Natural killer cell (primary cell): ENCODE measurements around the gene RAPGEF2. TPM values are rescaled to one million over a fixed set of nuclear protein-coding genes. Genes with fewer than 3 reads are reported as not detected.

Experiments
- ATAC-seq, 3 donors: fragments of 150-1000 bp in 2 of 3; fragments of 200-7000 bp in 1 of 3; cut with Tn5 transposase; 1 replicate in 1 of 3; 2 replicates in 2 of 3; pipeline ENCODE4 v1.10.0; 2021; ENCODE audit warnings: mild to moderate bottlenecking in 2 of 3, moderate library complexity in 2 of 3
- DNase-seq, 2 donors: peaks; one replicate each; pipeline versions ENCODE4 v3.0.0 to v3.0.0-alpha.2; 2013 to 2021; ENCODE audit warnings: mixed read lengths in 1 of 2
- H3K27ac ChIP-seq: one replicate; pipeline ENCODE4 v1.5.1; 2013; ENCODE audit warnings: mild to moderate bottlenecking, low read length
- H3K27me3 ChIP-seq: one replicate; pipeline ENCODE4 v1.6.1; 2013; ENCODE audit warnings: low read length; ENCODE audit not compliant: control insufficient read depth, insufficient read depth
- H3K36me3 ChIP-seq: one replicate; pipeline ENCODE4 v1.6.1; 2013; ENCODE audit warnings: low read length; ENCODE audit not compliant: control insufficient read depth, insufficient read depth
- H3K4me1 ChIP-seq: one replicate; pipeline ENCODE4 v1.6.1; 2013; ENCODE audit warnings: low read length; ENCODE audit not compliant: control insufficient read depth, insufficient read depth
- H3K4me3 ChIP-seq: one replicate; pipeline ENCODE4 v1.5.1; 2013; ENCODE audit warnings: low read length
- H3K9me3 ChIP-seq: one replicate; pipeline ENCODE4 v1.6.1; 2013; ENCODE audit warnings: low read length; ENCODE audit not compliant: control insufficient read depth, insufficient read depth
- H3K27ac Mint-ChIP-seq, 2 donors: one replicate each; pipeline ENCODE4 v1.8.0; 2022; ENCODE audit warnings: mild to moderate bottlenecking in 2 of 2, mixed read lengths in 2 of 2, moderate library complexity in 1 of 2
- H3K27me3 Mint-ChIP-seq, 2 donors: one replicate each; pipeline ENCODE4 v1.8.0; 2022; ENCODE audit warnings: low read depth in 2 of 2, mixed read lengths in 2 of 2
- H3K36me3 Mint-ChIP-seq: one replicate; pipeline ENCODE4 v1.8.0; 2022; ENCODE audit warnings: mixed read lengths
- H3K4me1 Mint-ChIP-seq, 2 donors: one replicate each; pipeline ENCODE4 v1.8.0; 2022; ENCODE audit warnings: mixed read lengths in 2 of 2
- H3K4me3 Mint-ChIP-seq: one replicate; pipeline ENCODE4 v1.8.0; 2022; ENCODE audit warnings: mild to moderate bottlenecking, moderate library complexity, mixed read lengths
- H3K9me3 Mint-ChIP-seq, 2 donors: one replicate each; pipeline ENCODE4 v1.8.0; 2022; ENCODE audit warnings: mixed read lengths in 2 of 2
- CTCF ChIP-seq: fragments of 200-600 bp; IDR thresholded peaks from one replicate; pipeline ENCODE4 v1.8.0; 2022; ENCODE audit warnings: antibody characterized with exemption
- WGBS: methylation state at CpG from one replicate; pipeline ENCODE4 v1.1.7; 2013; ENCODE audit warnings: missing lambda C conversion rate; ENCODE audit not compliant: insufficient coverage; 5-methylcytosine and 5-hydroxymethylcytosine counted together
- intact Hi-C: fragments of 100-400 bp; cut with micrococcal nuclease; formaldehyde crosslinking; loops from one replicate; pipeline ENCODE4 v1.14.2; 2022
- total RNA-seq, 4 donors: library from RNA; stranded (reverse); fragments of 120-200 nt in 1 of 4; gene quantifications; one replicate each; pipeline versions ENCODE4 v1.2.3 to v1.2.4, GENCODE V29; 2013 to 2022

Gene RAPGEF2
- total RNA-seq, 3 donors from 2014 or later (not counting 1 experiment from before 2014, with no cell fraction given) = 21.9 to 55.6 (median 27.6) TPM

DNA sequence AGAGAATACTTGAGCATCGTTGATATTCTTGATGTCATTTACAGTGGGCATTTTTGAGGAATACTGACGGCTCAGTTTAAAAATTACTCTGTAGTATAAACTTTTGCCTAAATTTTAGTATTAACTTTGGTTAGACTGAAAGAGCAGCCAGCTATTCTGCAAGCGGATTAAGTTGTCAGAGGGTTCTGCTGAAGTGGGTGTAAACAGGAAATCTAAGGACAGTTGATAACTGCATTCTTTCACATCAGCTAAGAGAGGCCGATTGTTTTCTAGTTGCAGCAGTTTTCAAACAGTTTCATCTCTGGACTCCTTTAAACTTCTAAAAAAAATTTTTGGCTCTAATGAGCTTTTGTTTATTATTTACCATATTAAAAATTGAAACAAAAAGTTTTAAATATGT is 149.6 kb downstream of the RAPGEF2 start:
- WGBS = 43% methylated on average over 3 of the region's 4 CpGs
- Mint-ChIP-seq H3K27me3 (no peaks in the 10 kb centered on the region), H3K27ac (peak overlapping the region; percentile 41 to 83), H3K4me1 (peaks cover 15 to 23% of the 10 kb centered on the region in 2 donors), H3K9me3 (no peaks in the 10 kb centered on the region), H3K4me3 (no peak overlapping the region), H3K36me3 (no peaks in the 10 kb centered on the region)
- Histone ChIP-seq H3K9me3 (no peaks in the 10 kb centered on the region), H3K4me3 (no peak overlapping the region), H3K4me1 (peaks cover 3% of the 10 kb centered on the region), H3K27me3 (no peaks in the 10 kb centered on the region), H3K27ac (no peak overlapping the region), H3K36me3 (no peaks in the 10 kb centered on the region)
- TF ChIP-seq CTCF = no peak
- DNase-seq (no peak), ATAC-seq (peak; percentile 54 to 81 (median 64))
- intact Hi-C loops = no loop called here

- Histone ChIP-seq H3K4me3 (no peak overlapping the region), H3K36me3 (no peaks in the 10 kb centered on the region), H3K4me1 (peaks cover 3% of the 10 kb centered on the region), H3K27me3 (no peaks in the 10 kb centered on the region), H3K27ac (no peak overlapping the region), H3K9me3 (no peaks in the 10 kb centered on the region)
- Mint-ChIP-seq H3K4me3 (no peak overlapping the region), H3K4me1 (peaks cover 15 to 23% of the 10 kb centered on the region in 2 donors), H3K9me3 (no peaks in the 10 kb centered on the region), H3K27me3 (no peaks in the 10 kb centered on the region), H3K36me3 (no peaks in the 10 kb centered on the region), H3K27ac (peak overlapping the region in 1 of 2 donors; percentile 39)
- ATAC-seq (no peak), DNase-seq (no peak)
- WGBS = 97% methylated on average over 2 of the region's 2 CpGs
- no peak for TF ChIP-seq CTCF
- intact Hi-C loops = no loop called here
These were observed 153.2 kb downstream of the RAPGEF2 start for GRCh38 chr4:159256037-159256436.

DNA sequence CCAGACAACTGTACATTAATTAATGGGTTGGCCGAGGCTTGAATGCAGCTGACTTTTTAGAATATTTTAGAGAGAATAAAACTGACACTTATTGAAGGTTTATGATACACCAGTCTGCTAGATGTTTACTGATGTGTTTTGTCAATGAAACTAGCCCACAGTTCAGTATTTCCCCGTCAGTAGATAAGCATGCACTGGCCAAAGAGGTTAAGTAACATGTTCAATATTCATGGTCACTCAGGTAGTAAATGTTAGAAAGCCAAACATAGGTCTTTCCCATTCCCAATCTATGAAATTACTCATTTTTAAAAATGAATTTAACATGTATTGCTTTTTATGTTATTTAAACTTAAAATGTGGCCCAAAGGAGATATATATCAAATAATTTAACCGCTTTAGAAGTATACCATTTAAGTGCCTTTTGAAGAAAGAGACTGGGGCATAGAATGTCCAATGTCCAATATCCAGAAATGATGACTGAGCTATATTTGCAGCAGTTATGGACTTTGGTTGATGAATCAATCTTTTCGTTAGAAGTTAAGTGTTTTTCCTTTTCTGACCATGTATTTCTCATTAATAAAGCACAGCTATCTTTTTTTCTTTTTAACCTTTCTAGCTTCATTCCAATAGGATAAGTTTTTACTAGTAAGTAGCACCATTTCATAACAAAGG is 156.1 kb downstream of the RAPGEF2 start:
- no peaks in the 10 kb centered on the region for H3K36me3 ChIP-seq
- whole genome bisulfite sequencing = 95% methylated on average over 3 of the region's 4 CpGs
- no peak for TF ChIP-seq CTCF
- no peaks in the 10 kb centered on the region for H3K27me3 ChIP-seq
- DNase-seq (no peak), ATAC-seq (no peak)
- no peak overlapping the region for H3K4me3 ChIP-seq
- H3K27ac Mint-ChIP-seq = no peak overlapping the region
- peaks cover 7 to 9% of the 10 kb centered on the region in 2 donors for H3K4me1 Mint-ChIP-seq
- no peak overlapping the region for H3K27ac ChIP-seq
- intact Hi-C loops = no loop called here
- no peaks in the 10 kb centered on the region for H3K9me3 Mint-ChIP-seq
- H3K27me3 Mint-ChIP-seq = no peaks in the 10 kb centered on the region
- no peaks in the 10 kb centered on the region for H3K4me1 ChIP-seq
- H3K9me3 ChIP-seq = no peaks in the 10 kb centered on the region
- H3K4me3 Mint-ChIP-seq = no peak overlapping the region
- no peaks in the 10 kb centered on the region for H3K36me3 Mint-ChIP-seq

DNA sequence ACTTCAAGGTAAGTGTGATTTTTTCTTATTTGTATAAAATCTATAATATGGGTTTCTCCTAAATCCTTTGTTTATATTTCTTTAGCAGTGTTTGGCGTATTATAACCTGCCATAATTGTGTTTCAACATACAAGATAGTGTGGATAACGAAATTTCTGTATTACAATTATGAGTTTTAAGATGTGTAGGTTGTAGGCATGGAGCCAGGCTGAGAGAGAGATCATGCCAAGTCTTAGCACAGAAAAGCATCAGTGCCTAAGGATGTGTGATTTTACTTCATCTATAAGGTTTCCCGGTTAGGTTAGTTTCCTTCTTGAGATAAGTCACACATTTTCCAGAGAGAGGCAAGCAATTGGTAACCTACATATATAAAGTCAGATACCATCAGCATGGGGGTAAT is 161.2 kb downstream of the RAPGEF2 start:
- TF ChIP-seq CTCF = no peak
- Histone ChIP-seq H3K4me3 (no peak overlapping the region), H3K4me1 (no peaks in the 10 kb centered on the region), H3K27ac (no peak overlapping the region), H3K27me3 (no peaks in the 10 kb centered on the region), H3K36me3 (no peaks in the 10 kb centered on the region), H3K9me3 (no peaks in the 10 kb centered on the region)
- H3K36me3 Mint-ChIP-seq = no peaks in the 10 kb centered on the region
- no peaks in the 10 kb centered on the region for H3K27me3 Mint-ChIP-seq
- H3K4me1 Mint-ChIP-seq = no peaks in the 10 kb centered on the region
- ATAC-seq (no peak), DNase-seq (no peak)
- H3K9me3 Mint-ChIP-seq = no peaks in the 10 kb centered on the region
- H3K27ac Mint-ChIP-seq = no peak overlapping the region
- H3K4me3 Mint-ChIP-seq = no peak overlapping the region
- 76% methylated on average over 2 of the region's 3 CpGs for WGBS
- intact Hi-C loops = no loop called here
